G401.6 (cell line): ENCODE data around the gene CAPSL.
"Not testable (repeated sequence)": the region's sequence is repeated elsewhere in the genome, so short reads cannot be mapped to it uniquely, and the experiment has no call there.

Source experiments
- FAIRE-seq: peaks from 2 replicates; lab custom pipeline; 2012; peaks lifted over from hg19 to GRCh38; lab: Jason Lieb, UNC

The CAPSL gene

DNA sequence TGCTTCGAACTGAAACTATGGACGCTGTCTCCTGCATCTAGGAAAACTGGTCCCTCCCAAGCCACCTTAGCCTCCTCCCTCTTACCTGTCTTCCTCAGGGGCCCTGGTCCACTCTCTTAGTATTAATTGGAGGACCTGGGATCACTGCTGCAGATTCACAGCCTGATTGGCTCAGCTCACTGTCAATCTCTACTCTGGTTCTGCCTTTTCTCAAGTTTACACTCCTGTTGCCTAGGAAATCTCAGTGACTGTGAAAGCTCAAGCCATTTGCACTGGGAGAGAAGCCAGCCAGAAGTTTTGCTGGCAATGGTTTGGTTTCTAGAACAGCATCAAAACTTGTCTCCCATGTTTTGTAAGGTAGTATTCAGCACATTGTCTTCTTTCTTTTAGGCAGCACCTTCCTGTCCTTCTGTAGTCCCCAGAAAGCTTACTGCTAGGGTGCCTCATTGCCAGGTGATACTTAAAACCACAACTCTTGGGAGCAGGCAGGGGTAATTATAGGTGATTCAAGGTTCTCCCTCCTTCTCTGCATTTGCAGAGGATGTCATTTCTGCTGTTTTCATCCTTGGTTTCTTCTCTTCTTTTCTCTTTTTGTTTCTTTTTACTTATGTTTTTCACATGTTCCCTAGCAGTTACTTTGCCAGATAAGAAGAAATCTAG is at the start of gene CAPSL:
Gene CAPSL (minus strand): TSS at position 55 of the 660 bp plus-strand sequence. CDS start 17,502 bp downstream, outside the sequence.
- no peak for FAIRE-seq

DNA sequence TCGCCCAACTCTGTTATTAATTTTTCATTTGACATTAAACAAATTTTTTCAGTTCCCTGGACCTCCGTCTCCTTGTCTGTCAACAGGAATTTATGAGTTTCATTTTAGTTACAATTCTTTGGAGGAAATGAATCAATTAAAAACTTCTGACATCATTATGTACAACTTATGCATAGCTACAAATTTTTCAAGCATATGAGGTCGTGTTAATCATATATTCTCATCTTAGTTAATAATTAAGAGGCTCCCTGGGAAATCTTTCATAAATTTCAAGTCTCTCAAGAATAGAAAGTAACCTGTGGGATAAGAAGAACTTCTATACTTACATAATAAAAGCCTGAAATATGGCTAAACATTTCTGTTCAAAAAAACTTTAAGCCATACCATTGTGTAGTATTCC is 49.4 kb upstream of the CAPSL start:
- FAIRE-seq = no peak

DNA sequence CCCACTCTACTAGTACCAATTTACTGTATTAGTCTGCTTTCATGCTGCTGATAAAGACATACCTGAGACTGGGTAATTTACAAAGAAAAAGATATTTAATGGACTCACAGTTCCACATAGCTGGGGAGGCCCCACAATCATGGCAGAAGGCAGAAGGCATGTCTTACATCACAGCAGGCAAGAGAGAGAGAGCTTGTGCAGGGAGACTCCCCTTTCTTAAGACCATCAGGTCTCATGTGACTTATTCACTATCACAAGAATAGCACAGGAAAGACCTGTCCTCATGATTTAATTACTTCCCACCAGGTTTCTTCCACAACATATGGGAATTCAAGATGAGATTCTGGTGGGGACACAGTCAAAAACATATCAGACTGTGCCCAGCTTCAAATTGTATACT is 41.3 kb upstream of the CAPSL start:
- FAIRE-seq = no peak

DNA sequence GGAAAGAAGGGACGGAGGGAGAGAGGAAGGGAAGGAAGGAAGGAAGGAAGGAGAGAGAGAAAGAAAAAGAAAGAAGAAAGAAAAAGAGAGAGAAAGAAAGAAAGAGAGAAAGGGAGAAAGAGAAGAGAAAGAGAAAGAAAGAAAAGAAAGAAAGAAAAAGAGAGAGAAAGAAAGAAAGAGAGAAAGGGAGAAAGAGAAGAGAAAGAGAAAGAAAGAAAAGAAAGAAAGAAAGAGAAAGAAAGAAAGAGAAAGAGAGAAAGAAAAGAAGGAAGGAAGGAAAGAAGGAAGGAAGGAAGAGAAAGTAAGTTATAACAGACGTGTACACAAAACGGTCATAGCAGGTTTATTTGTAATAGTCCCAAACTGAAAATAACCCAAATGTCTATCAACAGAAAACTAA is 38.4 kb upstream of the CAPSL start:
- FAIRE-seq = not testable (repeated sequence)

DNA sequence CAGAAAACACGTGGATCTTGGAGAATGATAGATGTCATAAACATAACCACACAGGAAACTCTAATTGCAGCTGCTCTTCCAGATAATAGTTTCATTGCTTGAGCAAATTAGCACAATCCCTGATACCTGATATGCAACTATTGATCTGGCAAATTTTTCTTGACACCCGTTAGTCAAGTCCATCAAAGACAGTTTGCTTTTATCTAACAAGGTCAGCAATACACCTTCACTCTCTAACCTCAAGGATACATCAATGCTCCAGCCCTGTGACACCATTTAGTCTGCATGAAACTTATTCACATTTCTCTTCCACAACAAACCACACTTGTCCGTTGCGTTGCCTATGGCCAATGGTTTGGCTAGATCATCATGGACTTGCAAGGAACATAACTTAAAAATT is 36.1 kb upstream of the CAPSL start:
- no peak for FAIRE-seq

GRCh38 chr5:35971878-35972210 is 33.4 kb upstream of the CAPSL start:
- FAIRE-seq = no peak

- FAIRE-seq = no peak
Observed at GRCh38 chr5:35971186-35971877, 32.9 kb upstream of the CAPSL start.

DNA sequence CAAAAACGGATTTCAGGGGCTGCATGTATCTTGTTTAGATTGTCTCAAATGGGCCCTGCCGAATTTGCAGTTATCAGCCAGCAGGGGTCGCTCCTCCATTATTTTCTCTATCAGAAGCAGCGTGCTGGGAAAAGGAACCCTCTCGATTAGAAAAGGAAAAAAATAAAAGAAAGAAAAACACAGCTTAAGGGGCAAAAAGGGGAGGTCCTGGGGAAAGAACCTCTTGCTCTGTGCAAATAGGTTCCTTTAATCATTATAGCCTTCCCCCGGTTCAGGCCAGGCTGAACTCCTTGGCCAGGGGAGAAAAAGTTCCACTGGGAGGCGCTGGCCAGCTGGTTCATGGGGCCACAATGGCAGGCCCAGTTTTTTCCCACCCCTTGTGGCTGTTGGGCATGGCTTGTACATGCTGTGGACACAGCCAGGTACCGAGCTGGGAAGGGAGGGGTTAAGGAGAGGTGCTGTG is 25.0 kb upstream of the CAPSL start:
- FAIRE-seq = no peak

DNA sequence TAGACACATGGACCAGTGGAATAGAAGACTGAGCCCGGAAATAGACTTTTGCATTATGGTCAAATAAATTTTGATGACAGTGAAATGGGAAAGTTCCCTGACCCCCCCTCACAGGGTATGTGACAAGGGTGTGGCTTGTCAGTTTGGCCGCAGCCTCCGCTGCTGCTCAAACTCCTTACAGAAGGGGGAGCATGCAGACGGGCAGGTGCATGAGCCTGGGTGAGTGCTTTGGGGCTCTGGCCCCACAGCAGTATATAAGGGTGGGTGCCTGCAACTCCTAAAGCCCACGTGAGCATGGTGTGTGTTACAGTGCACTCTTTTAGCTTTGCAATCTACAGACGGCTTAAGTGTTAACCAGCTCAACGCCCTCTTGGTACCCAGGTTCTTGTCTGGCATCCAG is 21.9 kb upstream of the CAPSL start:
- FAIRE-seq = no peak

GRCh38 chr5:35956429-35956828 is 18.0 kb upstream of the CAPSL start:
- FAIRE-seq = no peak

DNA sequence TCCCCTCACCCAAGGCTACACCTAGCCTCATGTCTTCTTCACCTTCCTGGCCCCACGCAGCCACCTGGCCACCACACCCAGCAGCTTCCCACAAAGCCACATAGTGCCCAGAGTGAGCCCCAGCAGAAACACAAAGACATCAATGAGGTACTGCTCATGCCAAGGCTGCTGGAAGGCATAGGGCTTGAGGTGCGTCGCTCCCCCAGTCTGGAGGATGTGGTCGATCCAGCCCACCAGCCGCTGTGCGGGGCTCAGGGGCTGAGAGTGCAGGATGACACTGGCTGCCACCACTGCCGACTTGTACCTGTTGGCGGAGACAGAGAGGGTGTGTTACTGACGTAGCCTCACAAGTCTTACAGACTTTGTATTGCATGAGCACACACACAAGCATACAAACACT is 15.8 kb upstream of the CAPSL start:
- FAIRE-seq = no peak

DNA sequence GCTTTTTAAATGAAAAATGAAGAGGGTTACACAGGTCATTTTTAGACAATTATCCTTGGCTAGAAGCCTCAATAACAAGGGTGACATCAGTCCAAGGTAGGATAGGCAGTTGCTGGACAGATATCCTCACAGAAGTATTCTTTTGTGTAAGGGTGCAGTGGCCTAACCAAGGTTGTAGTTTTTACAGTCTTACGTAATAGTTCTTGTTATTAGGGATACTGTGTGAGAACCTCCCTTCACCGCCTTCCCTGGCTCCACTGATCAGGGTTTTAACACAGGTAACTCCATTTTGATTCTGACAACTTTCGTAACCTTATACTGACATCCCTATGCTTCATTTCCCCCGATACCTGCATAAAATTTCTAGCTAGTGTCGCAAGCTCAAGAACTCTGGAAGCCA is 8.7 kb upstream of the CAPSL start:
- no peak for FAIRE-seq

GRCh38 chr5:35939639-35940038 is 1.2 kb upstream of the CAPSL start:
- no peak for FAIRE-seq

GRCh38 chr5:35926389-35927051 is 11.9 kb downstream of the CAPSL start:
- FAIRE-seq = no peak

DNA sequence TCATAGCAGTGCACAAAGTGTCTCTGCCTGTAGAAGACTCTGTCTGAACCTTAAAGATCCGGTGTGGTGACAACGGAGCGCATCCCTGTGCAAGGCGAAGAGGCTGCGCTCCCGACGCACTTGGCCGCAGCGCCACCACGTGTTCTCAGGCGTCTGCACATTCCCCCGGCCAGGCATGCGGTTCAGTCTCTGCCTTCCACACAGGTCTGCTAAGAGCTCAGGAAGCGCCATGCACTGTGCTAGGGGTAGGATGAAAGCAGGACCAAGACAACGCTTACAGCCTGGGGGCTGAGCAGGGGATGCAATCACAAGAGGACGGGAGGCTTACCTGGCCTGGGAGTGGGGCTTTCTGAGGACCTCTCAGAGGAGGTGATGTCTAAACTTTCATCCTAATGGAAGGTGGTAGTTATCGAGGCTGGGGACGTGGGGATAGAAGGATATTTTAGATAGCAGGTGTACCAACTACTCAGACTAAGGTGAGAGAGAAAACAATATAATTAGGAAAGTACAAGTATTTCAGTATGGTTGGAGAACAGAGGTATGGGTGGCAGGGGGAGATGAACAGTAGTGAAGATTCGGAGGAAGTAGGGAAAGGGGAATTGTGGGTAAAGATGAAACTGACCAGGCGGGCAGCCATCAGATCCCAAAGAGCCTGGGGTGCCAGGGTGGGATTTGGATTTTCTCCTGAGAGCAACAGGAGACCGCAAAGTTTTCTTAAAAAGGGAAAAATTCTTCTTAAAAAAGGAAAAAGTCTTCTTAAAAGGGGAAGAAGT is 13.3 kb downstream of the CAPSL start:
- FAIRE-seq = no peak

DNA sequence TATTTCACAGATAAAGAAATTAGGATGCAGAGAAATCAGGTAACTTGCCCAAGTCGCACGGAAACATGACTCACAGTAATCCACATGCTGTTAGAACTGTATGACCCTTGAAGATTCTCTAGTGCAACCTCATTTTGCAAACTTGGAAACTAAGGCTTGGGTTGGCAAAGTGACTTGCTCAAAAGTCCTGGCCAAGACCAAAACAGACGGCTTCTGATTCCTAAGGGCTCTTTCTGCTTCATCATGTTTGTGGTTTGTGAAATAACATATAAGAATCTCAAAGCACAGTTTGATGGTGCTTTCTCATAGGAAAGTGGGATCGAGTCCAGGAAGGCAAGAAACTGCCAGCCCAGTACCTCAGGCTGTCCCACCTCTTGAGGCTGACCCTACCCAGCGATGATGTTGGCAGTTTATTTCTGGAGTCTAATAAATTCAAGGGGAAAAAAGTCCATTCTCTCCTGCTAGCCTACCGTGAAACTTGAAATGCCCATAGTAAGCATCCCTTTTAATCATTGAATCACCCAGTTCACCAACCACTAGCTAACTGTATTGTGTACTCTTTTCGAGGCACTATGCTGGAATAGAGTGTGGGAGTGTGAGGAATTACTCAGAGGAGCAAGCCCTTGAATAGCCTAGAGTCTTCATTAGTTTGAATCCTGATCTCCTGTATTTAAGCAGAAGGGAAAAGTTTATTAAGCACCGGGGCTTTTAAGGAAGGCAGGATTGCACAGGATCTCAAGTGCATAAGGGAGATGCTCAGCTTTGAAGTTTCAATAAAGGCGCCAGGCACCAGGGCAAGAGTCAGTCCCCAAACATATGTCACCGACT is 14.1 kb downstream of the CAPSL start:
- no peak for FAIRE-seq

DNA sequence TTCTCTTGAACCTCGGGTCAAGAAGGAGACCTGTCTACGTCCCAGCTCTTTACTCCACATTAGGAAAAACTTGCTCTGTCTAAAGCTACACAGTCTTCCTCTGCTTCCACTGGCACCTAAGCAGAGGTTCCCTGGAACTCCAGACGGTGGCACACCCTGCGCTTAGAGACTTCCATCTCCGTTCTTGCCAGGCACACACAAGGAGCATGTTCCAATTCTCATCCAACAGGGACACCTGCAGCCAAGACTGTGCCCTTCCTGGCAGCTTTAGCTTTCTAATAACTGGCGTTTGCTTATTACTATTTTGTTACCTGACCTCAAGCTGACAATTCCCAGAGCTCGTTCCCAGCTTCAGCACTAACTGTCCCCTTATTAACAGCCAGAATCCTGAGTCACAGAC is 16.0 kb downstream of the CAPSL start:
- FAIRE-seq = no peak

- FAIRE-seq = no peak
Observed at GRCh38 chr5:35921930-35922329, 16.5 kb downstream of the CAPSL start.

DNA sequence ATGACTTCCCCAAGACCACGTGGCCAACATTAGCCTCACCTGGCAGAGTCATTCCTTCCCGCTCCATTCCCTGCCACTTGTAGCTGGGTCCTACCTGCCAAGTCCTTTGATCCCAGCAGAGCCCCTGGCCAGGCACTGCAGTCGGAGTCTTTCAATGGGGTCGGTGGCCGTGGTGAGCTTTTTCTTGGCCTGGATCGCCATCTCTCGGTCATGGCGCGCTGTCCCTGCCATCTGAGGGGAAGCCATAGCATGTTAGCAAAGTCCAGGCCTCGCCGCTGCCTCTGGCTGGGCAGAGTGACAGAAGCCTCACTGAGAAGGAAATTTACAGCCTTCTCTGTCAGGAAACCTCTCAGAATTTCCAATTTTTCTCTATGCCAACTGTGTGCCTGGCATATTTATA is 17.5 kb downstream of the CAPSL start:
- no peak for FAIRE-seq

DNA sequence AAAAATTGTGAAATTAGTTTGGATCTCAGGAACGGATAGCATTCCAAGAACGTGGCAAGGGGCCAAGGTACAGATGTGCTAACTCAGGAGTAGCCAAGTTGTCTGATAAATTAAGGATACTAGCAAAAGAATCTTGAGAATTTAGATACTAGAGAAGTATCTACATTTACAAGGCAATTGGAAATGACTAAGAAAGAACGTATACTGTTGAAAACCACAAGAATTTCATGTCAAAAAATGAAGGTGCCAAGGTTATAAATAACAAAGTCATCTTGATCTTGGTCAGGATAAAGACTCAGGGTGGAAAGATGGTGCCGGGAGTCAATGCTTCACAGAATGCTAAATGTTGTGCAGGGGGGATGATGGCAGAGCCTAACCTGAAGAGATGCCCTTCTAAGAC is 19.2 kb downstream of the CAPSL start:
- FAIRE-seq = no peak

GRCh38 chr5:35908814-35909213 is 29.6 kb downstream of the CAPSL start:
- FAIRE-seq = no peak

GRCh38 chr5:35908228-35908627 is 30.2 kb downstream of the CAPSL start:
- FAIRE-seq = no peak
